Lower leg skin (tissue), 4 donors: Measurements from ENCODE around the gene ARHGEF6. TPM values are rescaled to one million over a fixed set of nuclear protein-coding genes. Genes with fewer than 3 reads are reported as not detected.

Source experiments
- DNase-seq, 2 donors: peaks; one replicate each; pipeline ENCODE4 v3.0.0-alpha.2; 2019; ENCODE audit warnings: low spot score in 2 of 2
- H3K4me3 ChIP-seq: fragments of 200-600 bp; sonication (generic); 2 replicates; pipeline ENCODE4 v1.5.1; 2017; ENCODE audit warnings: mild to moderate bottlenecking, low read depth; ENCODE audit not compliant: poor library complexity, severe bottlenecking
- POLR2A ChIP-seq, 2 donors: fragments of 450-650 bp; IDR thresholded peaks; one replicate each; pipeline ENCODE4 v1.6.1; 2016 to 2017; ENCODE audit warnings: antibody characterized with exemption in 2 of 2, mild to moderate bottlenecking in 1 of 2, moderate library complexity in 1 of 2
- WGBS, 2 donors: methylation state at CpG; one replicate each; pipeline ENCODE4 v1.1.5; 2018; 5-methylcytosine and 5-hydroxymethylcytosine counted together
- intact Hi-C: fragments of 100-400 bp; cut with DNase I; formaldehyde crosslinking; loops from one replicate; pipeline ENCODE4 v1.15.0; 2023; ENCODE audit warnings: low total_unique reads
- total RNA-seq, 4 donors: library from RNA; depleted of rRNA; stranded (reverse); fragments of >200 nt; gene quantifications; one replicate each; pipeline ENCODE4 v1.1.0, GENCODE V29; 2016
- TF ChIP-seq, protein P1 (sequence below), 3 donors: fragments of 450-650 bp; IDR thresholded peaks; one replicate each; pipeline ENCODE4 v1.5.1; 2016; ENCODE audit warnings: antibody characterized with exemption in 3 of 3, mild to moderate bottlenecking in 3 of 3, moderate library complexity in 2 of 3

The ARHGEF6 gene
- total RNA-seq, 4 donors from 2014 or later: 5.8 to 9.6 (median 7.9) TPM

DNA sequence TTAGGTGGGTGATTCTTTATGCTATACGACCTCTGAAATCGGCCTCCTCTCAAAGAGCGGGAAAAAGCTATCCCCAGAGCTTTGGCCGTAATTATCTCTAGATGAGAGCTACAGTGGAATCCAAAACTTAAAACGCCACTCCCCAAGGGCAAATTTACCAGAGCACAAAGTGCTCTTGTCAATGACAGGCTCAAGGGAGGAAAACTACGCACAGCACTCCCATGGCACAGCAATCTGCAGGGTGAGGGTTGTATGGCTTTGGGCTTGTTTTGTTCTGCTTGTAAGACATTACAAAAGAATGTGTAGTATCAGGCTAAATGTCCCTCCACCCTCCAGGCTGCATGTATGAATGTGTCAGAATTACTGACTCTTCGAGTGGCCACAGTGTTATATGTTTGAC, 44.0 kb downstream of the ARHGEF6 start:
- H3K4me3 ChIP-seq: no peak overlapping the region
- no peak for DNase-seq
- WGBS, 2 donors: 79 to 91% methylated on average over 7 of the region's 7 CpGs
- no peak for TF ChIP-seq POLR2A (IDR thresholded peaks at IDR 0.05)
- TF ChIP-seq, protein P1, sequence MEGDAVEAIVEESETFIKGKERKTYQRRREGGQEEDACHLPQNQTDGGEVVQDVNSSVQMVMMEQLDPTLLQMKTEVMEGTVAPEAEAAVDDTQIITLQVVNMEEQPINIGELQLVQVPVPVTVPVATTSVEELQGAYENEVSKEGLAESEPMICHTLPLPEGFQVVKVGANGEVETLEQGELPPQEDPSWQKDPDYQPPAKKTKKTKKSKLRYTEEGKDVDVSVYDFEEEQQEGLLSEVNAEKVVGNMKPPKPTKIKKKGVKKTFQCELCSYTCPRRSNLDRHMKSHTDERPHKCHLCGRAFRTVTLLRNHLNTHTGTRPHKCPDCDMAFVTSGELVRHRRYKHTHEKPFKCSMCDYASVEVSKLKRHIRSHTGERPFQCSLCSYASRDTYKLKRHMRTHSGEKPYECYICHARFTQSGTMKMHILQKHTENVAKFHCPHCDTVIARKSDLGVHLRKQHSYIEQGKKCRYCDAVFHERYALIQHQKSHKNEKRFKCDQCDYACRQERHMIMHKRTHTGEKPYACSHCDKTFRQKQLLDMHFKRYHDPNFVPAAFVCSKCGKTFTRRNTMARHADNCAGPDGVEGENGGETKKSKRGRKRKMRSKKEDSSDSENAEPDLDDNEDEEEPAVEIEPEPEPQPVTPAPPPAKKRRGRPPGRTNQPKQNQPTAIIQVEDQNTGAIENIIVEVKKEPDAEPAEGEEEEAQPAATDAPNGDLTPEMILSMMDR (IDR thresholded peaks at IDR 0.05): no peak
- intact Hi-C loops: no loop called here

DNA sequence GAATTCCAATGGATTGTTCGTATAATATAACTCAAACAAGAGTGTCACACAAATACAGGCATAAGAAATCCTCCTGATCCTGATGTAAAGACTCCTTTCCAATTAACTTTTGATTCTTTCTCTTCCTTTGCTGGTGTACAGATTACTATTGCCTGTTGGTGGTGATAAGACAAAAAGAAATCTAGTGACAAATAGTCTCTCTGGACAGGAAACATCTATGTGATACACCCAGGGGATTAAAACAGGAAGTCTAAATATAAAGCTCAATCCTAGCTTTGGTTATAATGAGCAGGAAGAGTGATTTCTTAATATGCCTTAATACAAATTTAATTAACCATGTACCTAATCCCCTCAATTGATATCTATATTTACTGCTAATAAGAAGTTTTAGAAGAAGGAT, 45.1 kb downstream of the ARHGEF6 start:
- intact Hi-C loops: no loop called here
- TF ChIP-seq, protein P1 (IDR thresholded peaks at IDR 0.05): no peak
- TF ChIP-seq POLR2A (IDR thresholded peaks at IDR 0.05): no peak
- 70 to 79% methylated on average over 1 of the region's 1 CpG for whole genome bisulfite sequencing, 2 donors
- no peak for DNase-seq
- H3K4me3 ChIP-seq: no peak overlapping the region

DNA sequence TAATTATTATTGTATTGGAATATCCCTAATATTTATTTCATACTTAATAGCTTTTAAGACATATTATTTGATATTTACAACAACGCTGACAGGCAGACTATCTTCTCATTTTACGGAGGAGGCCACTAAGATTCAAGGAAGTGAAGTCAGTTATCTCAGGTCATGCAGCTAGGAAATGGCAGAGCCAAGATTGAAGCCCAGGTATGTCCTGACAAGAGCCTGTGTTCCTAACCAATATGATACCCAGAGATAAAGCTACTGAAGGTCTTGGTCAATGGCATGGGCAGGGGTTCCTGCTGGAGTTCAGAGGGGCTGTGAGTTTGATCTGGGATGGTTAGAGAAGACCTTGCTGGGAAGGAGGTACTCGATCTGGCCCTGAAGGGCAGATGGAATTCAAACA, 47.1 kb downstream of the ARHGEF6 start:
- DNase-seq: no peak
- 73 to 98% methylated on average over 3 of the region's 3 CpGs for WGBS, 2 donors
- no peak for TF ChIP-seq POLR2A (IDR thresholded peaks at IDR 0.05)
- TF ChIP-seq, protein P1 (IDR thresholded peaks at IDR 0.05): no peak
- intact Hi-C loops: no loop called here
- no peak overlapping the region for H3K4me3 ChIP-seq

DNA sequence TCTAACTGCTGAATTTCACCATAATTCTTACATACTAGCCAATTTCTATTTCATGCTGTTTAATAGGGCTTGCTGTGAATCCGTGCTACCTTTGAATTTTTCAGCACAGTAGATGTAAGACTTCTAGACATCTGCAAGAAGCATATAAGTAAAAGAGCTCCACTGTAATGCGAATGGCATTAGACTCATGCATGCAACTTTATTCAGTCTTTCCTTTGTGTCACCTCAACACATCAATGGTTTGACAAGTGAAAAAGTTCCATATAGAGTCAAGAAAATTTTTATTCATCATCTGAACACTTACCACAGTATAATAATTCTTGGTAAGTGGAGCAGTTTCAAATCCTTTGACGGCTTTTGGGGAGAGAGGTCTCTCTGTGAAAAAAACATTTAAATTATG, 48.9 kb downstream of the ARHGEF6 start:
- no peak for TF ChIP-seq POLR2A (IDR thresholded peaks at IDR 0.05)
- TF ChIP-seq, protein P1 (IDR thresholded peaks at IDR 0.05): no peak
- intact Hi-C loops: no loop called here
- WGBS, 2 donors: 75 to 93% methylated on average over 3 of the region's 3 CpGs
- DNase-seq: no peak
- H3K4me3 ChIP-seq: no peak overlapping the region

DNA sequence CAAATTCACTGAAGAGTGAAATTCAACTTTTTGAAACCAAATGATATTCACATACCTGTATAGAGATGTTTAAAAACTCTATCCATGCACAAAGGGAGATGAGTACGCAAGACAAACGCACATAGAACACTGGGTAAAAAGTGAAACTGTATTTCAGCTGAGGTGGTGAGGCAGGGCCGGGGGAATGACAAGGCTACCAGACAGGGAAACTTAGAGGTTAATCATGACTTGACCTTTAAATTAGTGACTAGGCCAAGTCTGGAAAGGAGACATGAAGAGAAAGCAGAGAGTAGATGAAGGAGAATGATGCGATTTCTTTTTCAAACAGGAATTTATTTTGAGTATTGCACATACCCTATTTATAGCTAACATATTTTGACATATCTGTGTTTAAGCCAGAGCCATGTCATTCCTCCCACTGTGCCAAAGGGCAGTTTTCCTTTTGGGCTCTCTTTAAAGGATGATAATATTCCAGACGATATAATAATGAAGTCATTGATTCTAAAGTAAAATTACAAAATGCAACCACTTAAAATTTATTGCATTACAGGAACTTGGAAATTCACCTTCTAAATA, 49.4 kb downstream of the ARHGEF6 start:
- intact Hi-C loops: no loop called here
- no peak for DNase-seq
- TF ChIP-seq, protein P1 (IDR thresholded peaks at IDR 0.05): no peak
- TF ChIP-seq POLR2A (IDR thresholded peaks at IDR 0.05): no peak
- WGBS, 2 donors: 51 to 66% methylated on average over 5 of the region's 5 CpGs
- H3K4me3 ChIP-seq: no peak overlapping the region

DNA sequence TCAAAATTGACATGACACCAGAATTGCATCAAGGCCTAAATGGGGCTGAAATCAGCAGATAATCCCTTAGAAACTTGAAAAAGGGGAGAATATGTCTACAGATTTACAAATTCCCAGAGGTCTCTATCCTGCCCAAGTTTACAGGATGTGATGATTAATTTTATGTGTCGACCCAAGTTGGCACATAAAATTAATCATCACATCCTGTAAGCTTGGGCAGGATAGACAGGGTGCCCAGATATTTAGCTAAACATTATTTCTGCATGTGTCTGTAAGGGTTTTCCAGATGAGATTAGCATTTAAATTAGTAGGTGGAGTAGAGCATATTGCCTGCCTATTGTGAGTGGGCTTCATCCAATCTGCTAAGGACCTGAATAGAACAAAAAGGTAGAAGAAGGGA, 52.3 kb downstream of the ARHGEF6 start:
- 60 to 64% methylated on average over 1 of the region's 1 CpG for WGBS, 2 donors
- intact Hi-C loops: no loop called here

More for the DNA sequence above, 52.3 kb downstream of the ARHGEF6 start:
- DNase-seq: no peak
- no peak overlapping the region for H3K4me3 ChIP-seq
- TF ChIP-seq, protein P1 (IDR thresholded peaks at IDR 0.05): no peak
- TF ChIP-seq POLR2A (IDR thresholded peaks at IDR 0.05): no peak
